ENCODE measurements around the gene GFRAL.

DNA sequence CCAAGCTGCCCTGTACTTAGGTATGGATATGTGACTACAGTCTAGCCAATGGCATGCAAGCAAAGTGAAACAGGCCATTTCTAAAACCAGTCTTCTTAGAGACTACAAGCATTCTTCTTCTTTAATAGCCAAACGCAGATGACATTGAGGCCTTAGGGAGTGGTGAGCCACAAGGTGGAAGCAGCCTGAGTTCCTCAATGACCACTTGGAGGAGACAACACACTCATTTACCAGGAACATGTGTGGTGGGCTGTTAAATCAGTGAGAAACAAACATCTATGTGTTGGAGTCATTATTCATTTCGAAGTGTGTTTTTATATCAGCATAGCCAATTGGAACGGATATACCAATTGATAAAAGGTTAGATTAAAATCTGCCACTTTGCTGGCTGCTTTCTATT, 122.0 kb downstream of the GFRAL start:
- TF ChIP-seq, protein P1, sequence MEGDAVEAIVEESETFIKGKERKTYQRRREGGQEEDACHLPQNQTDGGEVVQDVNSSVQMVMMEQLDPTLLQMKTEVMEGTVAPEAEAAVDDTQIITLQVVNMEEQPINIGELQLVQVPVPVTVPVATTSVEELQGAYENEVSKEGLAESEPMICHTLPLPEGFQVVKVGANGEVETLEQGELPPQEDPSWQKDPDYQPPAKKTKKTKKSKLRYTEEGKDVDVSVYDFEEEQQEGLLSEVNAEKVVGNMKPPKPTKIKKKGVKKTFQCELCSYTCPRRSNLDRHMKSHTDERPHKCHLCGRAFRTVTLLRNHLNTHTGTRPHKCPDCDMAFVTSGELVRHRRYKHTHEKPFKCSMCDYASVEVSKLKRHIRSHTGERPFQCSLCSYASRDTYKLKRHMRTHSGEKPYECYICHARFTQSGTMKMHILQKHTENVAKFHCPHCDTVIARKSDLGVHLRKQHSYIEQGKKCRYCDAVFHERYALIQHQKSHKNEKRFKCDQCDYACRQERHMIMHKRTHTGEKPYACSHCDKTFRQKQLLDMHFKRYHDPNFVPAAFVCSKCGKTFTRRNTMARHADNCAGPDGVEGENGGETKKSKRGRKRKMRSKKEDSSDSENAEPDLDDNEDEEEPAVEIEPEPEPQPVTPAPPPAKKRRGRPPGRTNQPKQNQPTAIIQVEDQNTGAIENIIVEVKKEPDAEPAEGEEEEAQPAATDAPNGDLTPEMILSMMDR (IDR thresholded peaks at IDR 0.05; ENCODE audit: extremely low read depth in 1 of 2, insufficient read depth in 1 of 2, low read depth in 1 of 2, low read length in 2 of 2), result peak in 1 of 2 donors; percentile 11
- TF ChIP-seq JUN (IDR thresholded peaks at IDR 0.05; ENCODE audit: borderline replicate concordance, insufficient read depth, insufficient read length, low read depth), result no peak
- TF ChIP-seq POLR2AphosphoS5 (IDR thresholded peaks at IDR 0.05; ENCODE audit: insufficient read depth, low read depth, low read length), result no peak
- no peak for TF ChIP-seq GATA2 (IDR thresholded peaks at IDR 0.05; ENCODE audit: insufficient read depth, insufficient read length, low read depth, low read length)
- no peak for TF ChIP-seq POLR2A (IDR thresholded peaks at IDR 0.05; ENCODE audit: low read depth, low read length)
